Mucosa of rectum (tissue), 2 donors: ENCODE results near the gene INHA.

Experiments used
- H3K27ac ChIP-seq, 2 donors: one replicate each; pipeline ENCODE4 v1.7.0; 2013; ENCODE audit warnings: inconsistent platforms in 2 of 2, low read depth in 2 of 2, low read length in 2 of 2
- H3K27me3 ChIP-seq, 2 donors: one replicate each; pipeline ENCODE4 v1.7.0; 2013; ENCODE audit warnings: low read length in 2 of 2; ENCODE audit not compliant: control insufficient read depth in 2 of 2, insufficient read depth in 2 of 2
- H3K36me3 ChIP-seq, 2 donors: one replicate each; pipeline ENCODE4 v1.7.0; 2013; ENCODE audit warnings: low read length in 2 of 2; ENCODE audit not compliant: control insufficient read depth in 2 of 2, insufficient read depth in 2 of 2
- H3K4me1 ChIP-seq, 2 donors: one replicate each; pipeline ENCODE4 v1.7.0; 2013; ENCODE audit warnings: low read length in 2 of 2, mild to moderate bottlenecking in 1 of 2; ENCODE audit not compliant: control insufficient read depth in 2 of 2, insufficient read depth in 2 of 2
- H3K4me3 ChIP-seq, 2 donors: one replicate each; pipeline ENCODE4 v1.7.0; 2013; ENCODE audit warnings: low read length in 2 of 2
- H3K9ac ChIP-seq, 2 donors: one replicate each; pipeline ENCODE4 v1.7.0; 2013; ENCODE audit warnings: low read length in 2 of 2, low read depth in 1 of 2, mild to moderate bottlenecking in 1 of 2
- H3K9me3 ChIP-seq, 2 donors: one replicate each; pipeline ENCODE4 v1.7.0; 2013; ENCODE audit warnings: low read length in 2 of 2; ENCODE audit not compliant: control insufficient read depth in 2 of 2
- donor health status: healthy.
- donor health status: Normal muscosa, but diverticular disease.

INHA gene

DNA sequence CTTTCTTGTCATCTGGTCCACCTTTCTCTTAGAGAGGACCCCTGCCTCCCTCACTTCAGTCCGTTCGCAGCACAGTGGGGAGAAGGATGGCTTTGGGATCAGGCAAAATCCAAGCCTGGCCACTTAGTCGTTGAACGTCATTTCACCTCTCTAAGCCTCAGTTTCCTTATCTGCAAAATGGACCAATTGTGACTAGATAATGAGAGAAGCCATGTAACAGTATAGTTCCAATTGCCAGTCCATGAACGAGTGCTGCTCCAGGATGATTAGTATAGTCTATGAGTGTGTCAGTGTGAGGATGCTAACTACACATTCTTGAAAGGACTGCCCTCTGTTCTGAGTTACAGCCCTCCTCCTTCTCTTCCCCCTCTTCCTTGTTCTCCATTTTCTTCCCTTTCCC is 1.1 kb downstream of the INHA start:
- Histone ChIP-seq H3K27me3 (peaks cover 12 to 26% of the 10 kb centered on the region in 2 donors), H3K36me3 (no peaks in the 10 kb centered on the region), H3K9ac (no peak overlapping the region), H3K4me1 (peaks cover 4% of the 10 kb centered on the region in 2 donors), H3K27ac (no peak overlapping the region), H3K4me3 (no peak overlapping the region), H3K9me3 (no peaks in the 10 kb centered on the region)

DNA sequence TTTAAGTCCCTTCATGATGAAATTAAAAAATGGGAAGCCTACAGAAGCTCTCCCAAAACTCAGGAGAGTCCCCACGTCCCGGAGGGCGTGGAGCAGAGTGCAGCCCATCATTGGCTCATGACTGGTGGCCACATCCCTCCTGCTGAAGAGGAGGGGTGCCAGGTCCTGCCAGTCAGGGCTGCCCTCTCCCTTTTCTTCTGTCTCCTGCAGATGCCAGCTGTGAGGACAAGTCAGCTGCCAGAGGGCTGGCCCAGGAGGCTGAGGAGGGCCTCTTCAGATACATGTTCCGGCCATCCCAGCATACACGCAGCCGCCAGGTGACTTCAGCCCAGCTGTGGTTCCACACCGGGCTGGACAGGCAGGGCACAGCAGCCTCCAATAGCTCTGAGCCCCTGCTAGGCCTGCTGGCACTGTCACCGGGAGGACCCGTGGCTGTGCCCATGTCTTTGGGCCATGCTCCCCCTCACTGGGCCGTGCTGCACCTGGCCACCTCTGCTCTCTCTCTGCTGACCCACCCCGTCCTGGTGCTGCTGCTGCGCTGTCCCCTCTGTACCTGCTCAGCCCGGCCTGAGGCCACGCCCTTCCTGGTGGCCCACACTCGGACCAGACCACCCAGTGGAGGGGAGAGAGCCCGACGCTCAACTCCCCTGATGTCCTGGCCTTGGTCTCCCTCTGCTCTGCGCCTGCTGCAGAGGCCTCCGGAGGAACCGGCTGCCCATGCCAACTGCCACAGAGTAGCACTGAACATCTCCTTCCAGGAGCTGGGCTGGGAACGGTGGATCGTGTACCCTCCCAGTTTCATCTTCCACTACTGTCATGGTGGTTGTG is 2.6 kb downstream of the INHA start:
- peaks cover 4% of the 10 kb centered on the region in 2 donors for H3K4me1 ChIP-seq
- H3K9ac ChIP-seq: no peak overlapping the region
- peaks cover 12 to 26% of the 10 kb centered on the region in 2 donors for H3K27me3 ChIP-seq
- no peak overlapping the region for H3K4me3 ChIP-seq
- no peaks in the 10 kb centered on the region for H3K36me3 ChIP-seq
- H3K9me3 ChIP-seq: no peaks in the 10 kb centered on the region
- H3K27ac ChIP-seq: no peak overlapping the region

DNA sequence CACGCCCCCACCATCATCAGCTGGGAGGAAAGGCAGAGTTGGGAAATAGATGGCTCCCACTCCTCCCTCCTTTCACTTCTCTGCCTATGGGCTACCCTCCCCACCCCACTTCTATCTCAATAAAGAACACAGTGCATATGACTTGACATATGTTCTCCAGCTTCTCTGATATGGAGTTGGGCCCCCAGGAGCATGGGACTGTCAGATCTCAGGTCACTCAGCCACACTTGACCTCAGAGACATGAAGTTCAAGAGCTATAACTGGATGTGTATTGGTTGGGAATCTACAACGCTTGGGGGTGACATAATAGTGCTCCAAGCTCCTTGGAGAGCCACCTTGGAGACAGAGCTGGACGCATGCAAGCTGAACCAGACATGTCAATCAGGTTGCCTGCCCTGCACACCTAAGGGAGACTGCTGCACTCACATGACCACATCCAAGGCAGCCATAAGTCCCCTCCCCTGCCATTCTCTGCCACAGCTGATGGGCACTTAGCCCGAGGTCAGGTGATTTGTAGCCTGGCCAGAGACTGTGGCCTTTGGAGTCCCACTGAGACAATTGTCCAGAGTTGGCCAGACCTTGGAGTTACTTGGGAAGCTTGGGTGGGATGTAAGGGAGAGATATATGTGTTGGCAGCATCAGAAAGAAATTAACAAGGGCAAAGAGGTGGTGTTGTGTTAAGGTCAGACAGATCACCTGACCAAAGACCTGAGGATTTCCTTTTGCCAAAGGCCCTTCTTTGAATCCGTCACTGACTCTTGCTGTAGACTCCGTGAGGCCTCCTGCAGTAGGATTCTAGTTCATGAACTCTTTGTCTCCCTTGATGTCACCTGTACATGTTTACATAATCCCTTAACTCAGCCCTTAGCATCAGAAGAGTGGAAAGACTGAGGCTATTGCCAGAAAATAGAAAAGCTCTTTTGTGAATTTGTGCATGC is 3.7 kb downstream of the INHA start:
- Histone ChIP-seq H3K36me3 (no peaks in the 10 kb centered on the region), H3K27ac (no peak overlapping the region), H3K27me3 (peaks cover 12 to 22% of the 10 kb centered on the region in 2 donors), H3K4me3 (no peak overlapping the region), H3K9me3 (no peaks in the 10 kb centered on the region), H3K9ac (no peak overlapping the region), H3K4me1 (no peaks in the 10 kb centered on the region)

DNA sequence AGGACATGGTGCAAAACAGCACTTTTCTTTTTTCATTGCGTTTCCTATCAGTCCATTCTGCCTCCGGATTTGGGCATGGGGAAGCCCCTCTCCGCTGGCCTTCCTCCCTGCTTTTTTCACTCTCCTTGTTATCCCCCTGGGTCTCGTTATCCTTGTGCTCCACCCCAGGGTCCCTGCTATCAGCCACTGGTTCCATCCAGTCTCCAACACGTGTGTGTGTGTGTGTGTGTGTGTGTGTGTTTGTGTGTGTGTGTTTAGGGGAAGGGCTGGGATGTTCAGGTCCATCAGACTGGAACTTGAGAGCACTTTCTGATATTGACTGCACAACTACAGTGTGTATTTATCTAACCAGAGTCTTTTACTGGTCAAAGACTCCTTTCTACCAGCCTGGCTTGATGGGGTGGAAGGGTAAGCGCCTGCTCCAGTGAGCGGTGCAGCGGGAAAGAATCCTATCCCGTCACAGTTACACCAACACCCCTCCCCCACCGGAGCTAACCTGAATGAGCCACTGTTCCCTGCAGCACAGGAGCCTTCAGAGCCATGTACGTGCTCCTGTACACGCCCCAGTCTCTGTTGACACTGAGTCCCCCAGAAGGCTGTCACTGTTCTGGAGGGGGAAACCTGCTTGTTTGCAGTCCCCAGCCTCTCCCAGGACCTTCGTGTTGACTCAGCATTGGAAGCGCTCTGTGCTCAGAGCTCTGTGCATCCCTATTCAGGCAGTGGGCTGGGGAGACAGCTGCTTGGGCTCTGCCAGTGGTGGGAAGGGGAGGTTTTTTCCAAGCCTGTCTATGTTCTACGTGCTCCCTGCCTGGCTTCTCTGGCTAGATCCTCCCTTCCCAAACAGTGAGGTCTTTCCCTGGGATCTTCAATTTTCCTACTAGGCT is 4.6 kb downstream of the INHA start:
- H3K4me3 ChIP-seq: no peak overlapping the region
- H3K9ac ChIP-seq: no peak overlapping the region
- H3K36me3 ChIP-seq: no peaks in the 10 kb centered on the region
- H3K9me3 ChIP-seq: no peaks in the 10 kb centered on the region
- no peaks in the 10 kb centered on the region for H3K4me1 ChIP-seq
- no peak overlapping the region for H3K27ac ChIP-seq
- peaks cover 12 to 22% of the 10 kb centered on the region in 2 donors for H3K27me3 ChIP-seq

DNA sequence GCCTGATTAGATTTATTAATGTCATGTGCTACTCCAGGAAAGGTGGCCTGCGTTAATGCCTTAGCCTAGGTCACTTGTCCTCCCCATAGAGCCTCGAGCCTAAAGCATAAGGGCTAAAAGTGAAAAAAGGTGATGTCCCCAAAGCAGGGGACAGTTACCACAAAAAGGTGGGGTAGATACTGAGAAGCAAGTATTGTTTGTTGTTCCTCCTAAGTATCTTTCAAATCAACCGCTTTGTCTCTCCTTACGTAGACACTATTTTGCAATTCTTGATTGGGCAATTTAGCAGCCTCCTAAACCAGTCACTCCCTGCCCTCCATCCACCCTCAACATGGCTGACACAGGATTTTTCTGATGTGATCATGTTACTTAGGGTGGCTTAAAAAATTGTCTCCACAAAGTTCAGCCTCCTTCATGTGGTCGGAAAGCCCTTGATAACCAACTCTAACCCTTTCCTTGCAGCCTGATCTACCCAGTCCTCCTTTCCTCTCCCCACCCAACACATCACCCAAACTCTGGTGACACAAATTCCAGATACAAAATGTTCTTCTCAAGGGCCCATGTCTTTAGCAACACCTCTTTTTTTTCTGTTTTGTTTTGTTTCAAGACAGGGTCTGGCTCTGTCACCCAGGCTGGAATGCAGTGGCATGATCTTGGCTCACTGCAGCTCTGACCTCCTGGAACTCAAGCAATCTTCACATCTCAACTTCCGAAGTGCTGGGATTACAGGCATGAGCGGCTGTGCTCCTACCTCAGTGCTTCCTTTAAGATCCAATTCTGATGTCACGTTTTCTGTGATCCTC is 6.9 kb downstream of the INHA start:
- no peaks in the 10 kb centered on the region for H3K36me3 ChIP-seq
- H3K9me3 ChIP-seq: no peaks in the 10 kb centered on the region
- peaks cover 4 to 14% of the 10 kb centered on the region in 2 donors for H3K27me3 ChIP-seq
- H3K4me1 ChIP-seq: no peaks in the 10 kb centered on the region
- H3K4me3 ChIP-seq: no peak overlapping the region
- no peak overlapping the region for H3K9ac ChIP-seq
- H3K27ac ChIP-seq: no peak overlapping the region

DNA sequence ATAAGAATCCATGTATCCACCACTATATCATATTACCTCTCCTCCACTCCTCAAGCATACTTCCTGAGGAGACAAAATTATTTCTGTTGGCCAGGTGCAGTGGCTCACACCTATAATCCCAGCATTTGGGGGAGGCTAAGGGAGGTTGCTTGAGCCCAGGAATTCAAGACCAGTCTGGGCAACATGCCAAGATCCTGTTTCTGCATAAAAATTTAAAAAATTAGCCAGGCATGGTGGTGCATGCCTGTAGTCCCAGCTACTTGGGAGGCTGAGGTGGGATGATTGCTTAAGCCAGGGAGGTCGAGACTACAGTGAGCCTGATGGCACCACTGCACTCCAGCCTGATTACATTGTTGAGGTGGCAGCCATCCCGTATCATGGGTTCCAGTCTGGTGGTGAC is 9.2 kb downstream of the INHA start:
- H3K27ac ChIP-seq: no peak overlapping the region
- H3K36me3 ChIP-seq: no peaks in the 10 kb centered on the region
- peaks cover 0 to 6% of the 10 kb centered on the region in 2 donors for H3K27me3 ChIP-seq
- H3K4me3 ChIP-seq: no peak overlapping the region
- no peak overlapping the region for H3K9ac ChIP-seq
- H3K9me3 ChIP-seq: no peaks in the 10 kb centered on the region
- H3K4me1 ChIP-seq: no peaks in the 10 kb centered on the region

DNA sequence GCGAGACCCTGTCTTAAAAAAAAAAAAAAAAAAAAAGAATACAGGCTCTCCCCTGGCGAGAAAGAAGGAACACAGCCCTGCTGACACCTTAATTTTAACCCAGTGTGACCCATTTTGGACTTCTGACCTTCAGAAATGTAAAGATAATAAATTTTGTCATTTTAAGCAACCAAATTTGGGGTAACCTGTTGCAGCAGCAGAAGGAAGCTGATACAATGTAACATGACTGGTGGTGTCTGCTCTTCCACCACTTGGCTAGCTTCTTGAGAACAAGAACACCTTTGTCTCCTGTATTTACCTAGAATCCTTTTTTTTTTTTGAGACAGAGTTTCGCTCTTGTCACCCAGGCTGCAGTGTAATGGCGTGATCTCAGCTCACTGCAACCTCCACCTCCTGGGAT is 19.0 kb downstream of the INHA start:
- no peaks in the 10 kb centered on the region for H3K9me3 ChIP-seq
- no peaks in the 10 kb centered on the region for H3K36me3 ChIP-seq
- no peak overlapping the region for H3K9ac ChIP-seq
- no peak overlapping the region for H3K4me3 ChIP-seq
- H3K27ac ChIP-seq: no peak overlapping the region
- H3K27me3 ChIP-seq: peaks cover 0 to 6% of the 10 kb centered on the region in 2 donors
- no peaks in the 10 kb centered on the region for H3K4me1 ChIP-seq

DNA sequence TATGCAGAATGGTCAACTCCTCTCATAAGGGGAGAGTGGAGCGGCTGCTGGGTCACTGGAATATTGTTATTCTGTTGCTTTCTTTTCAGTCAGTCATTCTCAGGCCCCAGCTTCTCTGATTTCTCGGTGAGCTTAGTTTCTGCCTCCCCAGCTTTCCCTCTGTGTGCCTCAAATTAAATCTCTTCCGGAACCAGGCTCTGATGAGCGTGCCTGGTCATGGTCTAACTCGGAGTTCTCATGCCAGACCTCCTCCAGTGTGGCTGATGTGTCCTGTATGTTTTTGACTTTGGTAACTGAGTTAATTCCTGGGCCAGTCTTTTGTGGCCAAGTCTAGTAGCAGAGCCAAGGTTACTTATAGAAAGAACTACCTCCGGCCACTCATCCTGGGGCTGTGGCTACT is 20.6 kb downstream of the INHA start:
- H3K27me3 ChIP-seq: peaks cover 0 to 6% of the 10 kb centered on the region in 2 donors

DNA sequence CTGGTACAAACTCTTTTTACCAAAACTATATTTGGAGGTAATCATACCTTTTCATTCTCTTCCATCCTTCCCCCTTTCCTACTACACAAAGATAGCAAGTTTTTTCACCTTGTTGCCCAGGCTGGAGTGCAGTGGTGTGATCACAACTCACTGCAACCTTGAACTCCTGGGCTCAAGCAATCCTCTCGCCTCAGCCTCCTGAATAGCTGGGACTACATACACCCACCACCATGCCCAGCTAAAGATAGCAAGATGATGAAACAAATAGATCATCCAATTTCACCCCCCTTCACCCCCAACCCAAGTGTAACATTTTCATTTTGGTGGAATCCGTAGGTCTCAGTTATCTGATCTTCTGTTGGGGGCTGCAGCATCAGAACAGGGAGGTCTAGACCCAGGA is 21.0 kb downstream of the INHA start:
- Histone ChIP-seq H3K27me3 (peaks cover 0 to 6% of the 10 kb centered on the region in 2 donors), H3K27ac (no peak overlapping the region), H3K4me1 (peaks cover 5 to 7% of the 10 kb centered on the region in 2 donors), H3K36me3 (no peaks in the 10 kb centered on the region), H3K9ac (no peak overlapping the region), H3K4me3 (no peak overlapping the region), H3K9me3 (no peaks in the 10 kb centered on the region)

More for the DNA sequence above, 20.6 kb downstream of the INHA start:
- no peak overlapping the region for H3K4me3 ChIP-seq
- no peak overlapping the region for H3K9ac ChIP-seq
- no peaks in the 10 kb centered on the region for H3K9me3 ChIP-seq
- no peak overlapping the region for H3K27ac ChIP-seq
- no peaks in the 10 kb centered on the region for H3K36me3 ChIP-seq
- peaks cover 5% of the 10 kb centered on the region in 2 donors for H3K4me1 ChIP-seq
